Gastroesophageal sphincter (tissue), 3 donors: ENCODE data around the gene BABAM2.

ENCODE experiments used
- CTCF ChIP-seq, 4 experiments: fragments of 200-600 bp in 2 of 4; fragments of 450-650 bp in 2 of 4; sonication (generic) in 1 of 4; IDR thresholded peaks; one replicate each; pipeline ENCODE4 v1.5.1; 2017 to 2019; ENCODE audit warnings: antibody characterized with exemption in 4 of 4, mild to moderate bottlenecking in 2 of 4, moderate library complexity in 2 of 4
- POLR2A ChIP-seq, 2 donors: fragments of 450-650 bp; IDR thresholded peaks; one replicate each; pipeline ENCODE4 v1.6.1; 2017; ENCODE audit warnings: antibody characterized with exemption in 2 of 2, mild to moderate bottlenecking in 2 of 2, moderate library complexity in 1 of 2
- POLR2AphosphoS5 ChIP-seq: sonication (generic); formaldehyde crosslinking; IDR thresholded peaks from one replicate; pipeline ENCODE4 v1.6.1; 2017; ENCODE audit warnings: antibody characterized with exemption

- no peak for TF ChIP-seq CTCF (IDR thresholded peaks at IDR 0.05)
- no peak for TF ChIP-seq POLR2A (IDR thresholded peaks at IDR 0.05)
- TF ChIP-seq POLR2AphosphoS5, result no peak
Measured at GRCh38 chr2:28046921-28047320, 156.4 kb downstream of the BABAM2 start.
